SU-DHL-6 (cell line): ENCODE data around the gene MTRF1.

Experiments used
- CTCF ChIP-seq: fragments of 200-600 bp; sonication (generic); IDR thresholded peaks from one replicate; pipeline ENCODE4 v1.5.1; 2017; ENCODE audit warnings: antibody characterized with exemption, mild to moderate bottlenecking, low read length, moderate library complexity; ENCODE audit not compliant: insufficient read depth, poor library complexity, severe bottlenecking
- EZH2phosphoT487 ChIP-seq: fragments of 200-600 bp; sonication (generic), shearing (Covaris generic); conservative IDR thresholded peaks from 2 replicates; pipeline ENCODE4 v1.6.1; 2018; ENCODE audit warnings: mild to moderate bottlenecking, antibody characterized with exemption, low read length, moderate library complexity, mixed read lengths

- TF ChIP-seq EZH2phosphoT487: no peak
- no peak for TF ChIP-seq CTCF
Measured at GRCh38 chr13:41193469-41193868, 69.9 kb downstream of the MTRF1 start.
